Activated T-cell treated with anti-CD3 and anti-CD28 coated beads, Interleukin-2, amount 50 U/mL, for 72 hours (primary cell): Measurements from ENCODE around the gene PDZRN4. TPM values are rescaled to one million over a fixed set of nuclear protein-coding genes. Genes with fewer than 3 reads are reported as not detected.

Experiments
- ATAC-seq, 2 donors: fragments of 150-1000 bp; cut with Tn5 transposase; replicated peaks in 1 of 2; 2 replicates each; pipeline ENCODE4 v1.10.0; 2021; ENCODE audit warnings: moderate library complexity in 2 of 2, mild to moderate bottlenecking in 1 of 2
- DNase-seq, 2 donors: peaks; one replicate each; pipeline ENCODE4 v3.0.0; 2021 to 2022; ENCODE audit warnings: mixed read lengths in 1 of 2
- H3K27ac Mint-ChIP-seq: one replicate; pipeline ENCODE4 v1.8.0; 2022; ENCODE audit warnings: mild to moderate bottlenecking, moderate library complexity, mixed read lengths
- H3K27me3 Mint-ChIP-seq: one replicate; pipeline ENCODE4 v1.8.0; 2022; ENCODE audit warnings: low read depth, mixed read lengths
- H3K36me3 Mint-ChIP-seq, 2 donors: one replicate each; pipeline ENCODE4 v1.8.0; 2022; ENCODE audit warnings: mixed read lengths in 2 of 2, mild to moderate bottlenecking in 1 of 2; ENCODE audit not compliant: insufficient read depth in 2 of 2
- H3K4me1 Mint-ChIP-seq: one replicate; pipeline ENCODE4 v1.8.0; 2022; ENCODE audit warnings: low read depth, mixed read lengths
- H3K4me3 Mint-ChIP-seq, 2 donors: one replicate each; pipeline ENCODE4 v1.8.0; 2022; ENCODE audit warnings: mild to moderate bottlenecking in 2 of 2, mixed read lengths in 2 of 2, moderate library complexity in 2 of 2
- H3K9me3 Mint-ChIP-seq, 2 donors: one replicate each; pipeline ENCODE4 v1.8.0; 2022; ENCODE audit warnings: mixed read lengths in 2 of 2
- total RNA-seq, 2 donors: library from RNA; stranded (reverse); gene quantifications; one replicate each; pipeline ENCODE4 v1.2.3, GENCODE V29; 2022

Gene PDZRN4
- total RNA-seq, 2 donors from 2014 or later = not detected

- no peaks in the 10 kb centered on the region for H3K27me3 Mint-ChIP-seq
- H3K4me1 Mint-ChIP-seq = no peaks in the 10 kb centered on the region
- H3K9me3 Mint-ChIP-seq = peaks cover 0 to 2% of the 10 kb centered on the region in 2 donors
- DNase-seq (no peak), ATAC-seq (no peak)
- H3K4me3 Mint-ChIP-seq = no peak overlapping the region
- H3K27ac Mint-ChIP-seq = no peak overlapping the region
- no peaks in the 10 kb centered on the region for H3K36me3 Mint-ChIP-seq
Observed at GRCh38 chr12:41465526-41465925, 277.4 kb downstream of the PDZRN4 start.

GRCh38 chr12:41466300-41466699 lies 278.2 kb downstream of the PDZRN4 start:
- no peak overlapping the region for H3K4me3 Mint-ChIP-seq
- ATAC-seq (no peak), DNase-seq (no peak)
- no peak overlapping the region for H3K27ac Mint-ChIP-seq
- peaks cover 0 to under 1% of the 10 kb centered on the region in 2 donors for H3K9me3 Mint-ChIP-seq
- H3K4me1 Mint-ChIP-seq = no peaks in the 10 kb centered on the region
- H3K27me3 Mint-ChIP-seq = no peaks in the 10 kb centered on the region
- no peaks in the 10 kb centered on the region for H3K36me3 Mint-ChIP-seq

GRCh38 chr12:41466802-41467201 lies 278.7 kb downstream of the PDZRN4 start:
- no peaks in the 10 kb centered on the region for H3K9me3 Mint-ChIP-seq
- H3K36me3 Mint-ChIP-seq = no peaks in the 10 kb centered on the region
- no peaks in the 10 kb centered on the region for H3K27me3 Mint-ChIP-seq
- no peak overlapping the region for H3K4me3 Mint-ChIP-seq
- DNase-seq (no peak), ATAC-seq (no peak)
- no peak overlapping the region for H3K27ac Mint-ChIP-seq
- no peaks in the 10 kb centered on the region for H3K4me1 Mint-ChIP-seq

- Mint-ChIP-seq H3K36me3 (no peaks in the 10 kb centered on the region), H3K27ac (no peak overlapping the region), H3K9me3 (no peaks in the 10 kb centered on the region), H3K27me3 (no peaks in the 10 kb centered on the region), H3K4me1 (no peaks in the 10 kb centered on the region), H3K4me3 (no peak overlapping the region)
- DNase-seq (no peak), ATAC-seq (no peak)
Observed at GRCh38 chr12:41467591-41468325, 279.6 kb downstream of the PDZRN4 start.

GRCh38 chr12:41468341-41468740 lies 280.2 kb downstream of the PDZRN4 start:
- no peaks in the 10 kb centered on the region for H3K27me3 Mint-ChIP-seq
- ATAC-seq (no peak), DNase-seq (no peak)
- H3K9me3 Mint-ChIP-seq = no peaks in the 10 kb centered on the region
- H3K4me3 Mint-ChIP-seq = no peak overlapping the region
- H3K4me1 Mint-ChIP-seq = no peaks in the 10 kb centered on the region
- no peak overlapping the region for H3K27ac Mint-ChIP-seq
- no peaks in the 10 kb centered on the region for H3K36me3 Mint-ChIP-seq

GRCh38 chr12:41468756-41469155 lies 280.6 kb downstream of the PDZRN4 start:
- Mint-ChIP-seq H3K27me3 (no peaks in the 10 kb centered on the region), H3K4me1 (no peaks in the 10 kb centered on the region), H3K9me3 (no peaks in the 10 kb centered on the region), H3K27ac (no peak overlapping the region), H3K4me3 (no peak overlapping the region), H3K36me3 (no peaks in the 10 kb centered on the region)
- ATAC-seq (no peak), DNase-seq (no peak)

GRCh38 chr12:41473441-41473840 lies 285.3 kb downstream of the PDZRN4 start:
- H3K27me3 Mint-ChIP-seq = no peaks in the 10 kb centered on the region
- ATAC-seq (no peak), DNase-seq (no peak)

GRCh38 chr12:41474001-41474400 lies 285.9 kb downstream of the PDZRN4 start:
- no peak overlapping the region for H3K27ac Mint-ChIP-seq
- H3K9me3 Mint-ChIP-seq = no peaks in the 10 kb centered on the region
- no peaks in the 10 kb centered on the region for H3K27me3 Mint-ChIP-seq
- H3K4me1 Mint-ChIP-seq = no peaks in the 10 kb centered on the region
- no peaks in the 10 kb centered on the region for H3K36me3 Mint-ChIP-seq
- DNase-seq = no peak
- no peak for ATAC-seq
- H3K4me3 Mint-ChIP-seq = no peak overlapping the region

More at GRCh38 chr12:41473441-41473840, 285.3 kb downstream of the PDZRN4 start:
- Mint-ChIP-seq H3K4me3 (no peak overlapping the region), H3K27ac (no peak overlapping the region), H3K9me3 (no peaks in the 10 kb centered on the region), H3K36me3 (no peaks in the 10 kb centered on the region), H3K4me1 (no peaks in the 10 kb centered on the region)

GRCh38 chr12:41476499-41477439 lies 288.6 kb downstream of the PDZRN4 start:
- Mint-ChIP-seq H3K27ac (no peak overlapping the region), H3K36me3 (no peaks in the 10 kb centered on the region), H3K4me3 (no peak overlapping the region), H3K27me3 (peaks cover 7% of the 10 kb centered on the region), H3K9me3 (no peaks in the 10 kb centered on the region), H3K4me1 (no peaks in the 10 kb centered on the region)
- no peak for ATAC-seq
- DNase-seq = no peak

- Mint-ChIP-seq H3K27me3 (peaks cover 7% of the 10 kb centered on the region), H3K4me3 (no peak overlapping the region), H3K4me1 (no peaks in the 10 kb centered on the region), H3K9me3 (no peaks in the 10 kb centered on the region), H3K27ac (no peak overlapping the region), H3K36me3 (no peaks in the 10 kb centered on the region)
- ATAC-seq (no peak), DNase-seq (no peak)
Observed at GRCh38 chr12:41479426-41479825, 291.3 kb downstream of the PDZRN4 start.

- H3K27me3 Mint-ChIP-seq = peaks cover 7% of the 10 kb centered on the region
- ATAC-seq (no peak), DNase-seq (no peak)
- no peak overlapping the region for H3K27ac Mint-ChIP-seq
- H3K36me3 Mint-ChIP-seq = no peaks in the 10 kb centered on the region
- H3K9me3 Mint-ChIP-seq = no peaks in the 10 kb centered on the region
- H3K4me1 Mint-ChIP-seq = no peaks in the 10 kb centered on the region
- H3K4me3 Mint-ChIP-seq = no peak overlapping the region
Observed at GRCh38 chr12:41485203-41485602, 297.1 kb downstream of the PDZRN4 start.

GRCh38 chr12:41486718-41487117 lies 298.6 kb downstream of the PDZRN4 start:
- Mint-ChIP-seq H3K4me1 (no peaks in the 10 kb centered on the region), H3K9me3 (no peaks in the 10 kb centered on the region), H3K36me3 (no peaks in the 10 kb centered on the region), H3K4me3 (no peak overlapping the region), H3K27me3 (no peaks in the 10 kb centered on the region), H3K27ac (no peak overlapping the region)
- no peak for ATAC-seq
- DNase-seq = no peak

- no peak overlapping the region for H3K4me3 Mint-ChIP-seq
- ATAC-seq = no peak
- H3K4me1 Mint-ChIP-seq = no peaks in the 10 kb centered on the region
- H3K27ac Mint-ChIP-seq = no peak overlapping the region
- DNase-seq = no peak
- H3K36me3 Mint-ChIP-seq = no peaks in the 10 kb centered on the region
- H3K9me3 Mint-ChIP-seq = no peaks in the 10 kb centered on the region
- peaks cover 7% of the 10 kb centered on the region for H3K27me3 Mint-ChIP-seq
Observed at GRCh38 chr12:41496009-41496408, 307.9 kb downstream of the PDZRN4 start.
